Adipocyte (in vitro differentiated cells): ENCODE data around the gene TTC23L.
"Not testable (repeated sequence)": the region's sequence is repeated elsewhere in the genome, so short reads cannot be mapped to it uniquely, and the experiment has no call there.

ENCODE experiments used
- DNase-seq: peaks from one replicate; pipeline ENCODE4 v3.0.0-alpha.2; 2015; ENCODE audit warnings: low read depth
- H3K27me3 ChIP-seq: replicated peaks from 2 replicates; pipeline ENCODE4 v1.7.0; 2013; ENCODE audit warnings: mild to moderate bottlenecking, low read length, moderate library complexity; ENCODE audit not compliant: control insufficient read depth, insufficient read depth
- H3K36me3 ChIP-seq: 2 replicates; pipeline ENCODE4 v1.7.0; 2013; ENCODE audit warnings: low read length, mild to moderate bottlenecking, moderate library complexity; ENCODE audit not compliant: control insufficient read depth, insufficient read depth, severe bottlenecking
- H3K4me1 ChIP-seq: 2 replicates; pipeline ENCODE4 v1.7.0; 2013; ENCODE audit warnings: mild to moderate bottlenecking, low read length, moderate library complexity; ENCODE audit not compliant: control insufficient read depth, insufficient read depth
- H3K4me3 ChIP-seq: 2 replicates; pipeline ENCODE4 v1.7.0; 2013; ENCODE audit warnings: mild to moderate bottlenecking, low read length, moderate library complexity
- H3K9ac ChIP-seq: 2 replicates; pipeline ENCODE4 v1.7.0; 2013; ENCODE audit warnings: mild to moderate bottlenecking, low read length, moderate library complexity
- H3K9me3 ChIP-seq: 2 replicates; pipeline ENCODE4 v1.7.0; 2013; ENCODE audit warnings: mild to moderate bottlenecking, low read length, moderate library complexity; ENCODE audit not compliant: control insufficient read depth

TTC23L gene

GRCh38 chr5:34900652-34901051 lies 61.7 kb downstream of the TTC23L start:
- DNase-seq, result no peak

GRCh38 chr5:34903260-34903659 lies 64.3 kb downstream of the TTC23L start:
- DNase-seq, result no peak
- Histone ChIP-seq H3K9ac (no peak overlapping the region), H3K27me3 (no peaks in the 10 kb centered on the region), H3K4me1 (no peaks in the 10 kb centered on the region), H3K9me3 (no peaks in the 10 kb centered on the region), H3K4me3 (no peak overlapping the region), H3K36me3 (peaks cover 25% of the 10 kb centered on the region)

More at GRCh38 chr5:34900652-34901051, 61.7 kb downstream of the TTC23L start:
- H3K4me1 ChIP-seq, result peaks cover 11% of the 10 kb centered on the region
- H3K9ac ChIP-seq, result no peak overlapping the region
- H3K36me3 ChIP-seq, result peaks cover 12% of the 10 kb centered on the region
- H3K27me3 ChIP-seq, result no peaks in the 10 kb centered on the region
- H3K4me3 ChIP-seq, result no peak overlapping the region
- H3K9me3 ChIP-seq, result no peaks in the 10 kb centered on the region

GRCh38 chr5:34905564-34905963 lies 66.6 kb downstream of the TTC23L start:
- Histone ChIP-seq H3K9me3 (no peaks in the 10 kb centered on the region), H3K4me3 (no peak overlapping the region), H3K4me1 (peaks cover under 1% of the 10 kb centered on the region), H3K36me3 (peaks cover 40% of the 10 kb centered on the region), H3K9ac (no peak overlapping the region), H3K27me3 (no peaks in the 10 kb centered on the region)
- DNase-seq, result peak; percentile 56

- Histone ChIP-seq H3K9ac (peak overlapping the region; percentile 95), H3K4me1 (peaks cover 47% of the 10 kb centered on the region), H3K36me3 (peaks cover 37% of the 10 kb centered on the region), H3K4me3 (peak overlapping the region; percentile 94), H3K9me3 (no peaks in the 10 kb centered on the region), H3K27me3 (no peaks in the 10 kb centered on the region)
- DNase-seq, result peak; percentile 84
These were observed 74.1 kb downstream of the TTC23L start for GRCh38 chr5:34913072-34913471.

GRCh38 chr5:34914671-34915138 lies 75.7 kb downstream of the TTC23L start:
- peaks cover 27% of the 10 kb centered on the region for H3K36me3 ChIP-seq
- H3K27me3 ChIP-seq, result no peaks in the 10 kb centered on the region
- no peaks in the 10 kb centered on the region for H3K9me3 ChIP-seq
- peak overlapping the region; percentile 94 for H3K4me3 ChIP-seq
- peak; percentile 56 for DNase-seq
- H3K9ac ChIP-seq, result peak overlapping the region; percentile 95
- peaks cover 47% of the 10 kb centered on the region for H3K4me1 ChIP-seq

GRCh38 chr5:34915139-34915855 lies 76.3 kb downstream of the TTC23L start, which contains the start of the genes BRIX1 and RAD1:
Gene BRIX1 (plus strand): TSS chr5:34915711. CDS start chr5:34915739, 28 bp downstream.
Gene RAD1 (minus strand): TSS chr5:34915504. CDS start chr5:34914892, 612 bp downstream.
- Histone ChIP-seq H3K36me3 (peaks cover 28% of the 10 kb centered on the region), H3K9me3 (no peaks in the 10 kb centered on the region), H3K27me3 (no peaks in the 10 kb centered on the region), H3K4me1 (peaks cover 47% of the 10 kb centered on the region), H3K4me3 (peak within 1 kb of the TSS; percentile 94), H3K9ac (peak within 1 kb of the TSS; percentile 95)
- DNase-seq, result peak; percentile 99

GRCh38 chr5:34915856-34916192 lies 76.9 kb downstream of the TTC23L start:
- DNase-seq, result peak; percentile 47
- no peaks in the 10 kb centered on the region for H3K27me3 ChIP-seq
- H3K9me3 ChIP-seq, result no peaks in the 10 kb centered on the region
- H3K4me3 ChIP-seq, result peak overlapping the region; percentile 94
- H3K36me3 ChIP-seq, result peaks cover 32% of the 10 kb centered on the region
- H3K4me1 ChIP-seq, result peaks cover 44% of the 10 kb centered on the region
- peak overlapping the region; percentile 95 for H3K9ac ChIP-seq

- H3K4me1 ChIP-seq, result peaks cover 39% of the 10 kb centered on the region
- H3K4me3 ChIP-seq, result peak overlapping the region; percentile 94
- H3K9me3 ChIP-seq, result no peaks in the 10 kb centered on the region
- no peaks in the 10 kb centered on the region for H3K27me3 ChIP-seq
- DNase-seq, result no peak
- peak overlapping the region; percentile 95 for H3K9ac ChIP-seq
- peaks cover 32% of the 10 kb centered on the region for H3K36me3 ChIP-seq
These were observed 77.6 kb downstream of the TTC23L start for GRCh38 chr5:34916518-34916917.

- Histone ChIP-seq H3K36me3 (peaks cover 38% of the 10 kb centered on the region), H3K4me1 (peaks cover 25% of the 10 kb centered on the region), H3K9me3 (no peaks in the 10 kb centered on the region), H3K4me3 (peak overlapping the region; percentile 94), H3K27me3 (no peaks in the 10 kb centered on the region), H3K9ac (no peak overlapping the region)
- DNase-seq, result no peak
These were observed 79.1 kb downstream of the TTC23L start for GRCh38 chr5:34918025-34918424.

GRCh38 chr5:34919077-34919476 lies 80.1 kb downstream of the TTC23L start:
- Histone ChIP-seq H3K27me3 (no peaks in the 10 kb centered on the region), H3K4me1 (peaks cover 23% of the 10 kb centered on the region), H3K4me3 (no peak overlapping the region), H3K36me3 (peaks cover 48% of the 10 kb centered on the region), H3K9me3 (no peaks in the 10 kb centered on the region), H3K9ac (no peak overlapping the region)
- peak; percentile 50 for DNase-seq

- Histone ChIP-seq H3K4me1 (peaks cover 11% of the 10 kb centered on the region), H3K36me3 (peaks cover 78% of the 10 kb centered on the region)
These were observed 84.3 kb downstream of the TTC23L start for GRCh38 chr5:34923256-34923655.

More at GRCh38 chr5:34923256-34923655, 84.3 kb downstream of the TTC23L start:
- not testable (repeated sequence) for H3K9ac ChIP-seq, H3K9me3 ChIP-seq, H3K27me3 ChIP-seq, H3K4me3 ChIP-seq, DNase-seq
